Measurements from ENCODE around the gene HSF2BP.
"Not testable (repeated sequence)": the region's sequence is repeated elsewhere in the genome, so short reads cannot be mapped to it uniquely, and the experiment has no call there.

Gene HSF2BP

GRCh38 chr21:43517701-43518100 lies 141.6 kb downstream of the HSF2BP start:
- H3K4me3 ChIP-seq (ENCODE audit: low read depth, low read length), result not testable (repeated sequence)

- H3K4me3 ChIP-seq (ENCODE audit: low read depth, low read length), result not testable (repeated sequence)
Measured at GRCh38 chr21:43516860-43517627, 142.2 kb downstream of the HSF2BP start.

- H3K4me3 ChIP-seq (ENCODE audit: low read depth, low read length), result not testable (repeated sequence)
Measured at GRCh38 chr21:43516295-43516847, 142.9 kb downstream of the HSF2BP start.

- H3K4me3 ChIP-seq (ENCODE audit: low read depth, low read length), result not testable (repeated sequence)
Measured at GRCh38 chr21:43514834-43515233, 144.5 kb downstream of the HSF2BP start.

- H3K4me3 ChIP-seq (ENCODE audit: low read depth, low read length), result not testable (repeated sequence)
Measured at GRCh38 chr21:43513023-43513422, 146.3 kb downstream of the HSF2BP start.

GRCh38 chr21:43511209-43511608 lies 148.1 kb downstream of the HSF2BP start:
- not testable (repeated sequence) for H3K4me3 ChIP-seq (ENCODE audit: low read depth, low read length)

GRCh38 chr21:43510669-43511068 lies 148.6 kb downstream of the HSF2BP start:
- H3K4me3 ChIP-seq (ENCODE audit: low read depth, low read length), result not testable (repeated sequence)

GRCh38 chr21:43503892-43504291 lies 155.4 kb downstream of the HSF2BP start:
- H3K4me3 ChIP-seq (ENCODE audit: low read depth, low read length), result not testable (repeated sequence)

- not testable (repeated sequence) for H3K4me3 ChIP-seq (ENCODE audit: low read depth, low read length)
Measured at GRCh38 chr21:43503075-43503750, 156.1 kb downstream of the HSF2BP start.

GRCh38 chr21:43502407-43503071 lies 156.7 kb downstream of the HSF2BP start:
- not testable (repeated sequence) for H3K4me3 ChIP-seq (ENCODE audit: low read depth, low read length)

GRCh38 chr21:43498924-43499323 lies 160.4 kb downstream of the HSF2BP start:
- H3K4me3 ChIP-seq (ENCODE audit: low read depth, low read length), result not testable (repeated sequence)

GRCh38 chr21:43498065-43498464 lies 161.2 kb downstream of the HSF2BP start:
- H3K4me3 ChIP-seq (ENCODE audit: low read depth, low read length), result not testable (repeated sequence)

- not testable (repeated sequence) for H3K4me3 ChIP-seq (ENCODE audit: low read depth, low read length)
Measured at GRCh38 chr21:43494279-43495012, 164.8 kb downstream of the HSF2BP start.

- H3K4me3 ChIP-seq (ENCODE audit: low read depth, low read length), result not testable (repeated sequence)
Measured at GRCh38 chr21:43493471-43493870, 165.8 kb downstream of the HSF2BP start.

GRCh38 chr21:43488235-43488634 lies 171.1 kb downstream of the HSF2BP start:
- not testable (repeated sequence) for H3K4me3 ChIP-seq (ENCODE audit: low read depth, low read length)

GRCh38 chr21:43486051-43486450 lies 173.2 kb downstream of the HSF2BP start:
- H3K4me3 ChIP-seq (ENCODE audit: low read depth, low read length), result not testable (repeated sequence)

- not testable (repeated sequence) for H3K4me3 ChIP-seq (ENCODE audit: low read depth, low read length)
Measured at GRCh38 chr21:43485016-43485415, 174.3 kb downstream of the HSF2BP start.

GRCh38 chr21:43479197-43479596 lies 180.1 kb downstream of the HSF2BP start:
- not testable (repeated sequence) for H3K4me3 ChIP-seq (ENCODE audit: low read depth, low read length)

Measured in WI38 (cell line).